H1 (cell line): ENCODE results near the gene MINDY3. TPM values are rescaled to one million over a fixed set of nuclear protein-coding genes. Genes with fewer than 3 reads are reported as not detected.

Experiments
- CTCF ChIA-PET: fragments of 300-600 bp; sonication (Branson Sonifier 250); formaldehyde crosslinking; loops from one replicate; lab custom pipeline; 2021; ENCODE audit not compliant: partially characterized antibody; lab: Charles Lee
- POLR2A ChIA-PET: fragments of 300-600 bp; sonication (Branson Sonifier 250); formaldehyde crosslinking; loops from one replicate; lab custom pipeline; 2021; ENCODE audit warnings: inconsistent platforms; ENCODE audit not compliant: partially characterized antibody; lab: Charles Lee
- DNase-seq, 2 experiments: peaks; one replicate each; pipeline versions ENCODE4 v3.0.0 to v3.0.0-alpha.2; 2010 to 2022; ENCODE audit warnings: low spot score in 2 of 2, low read depth in 1 of 2, mixed read lengths in 1 of 2
- FAIRE-seq: peaks from 2 replicates; lab custom pipeline; 2011; peaks lifted over from hg19 to GRCh38; lab: Jason Lieb, UNC
- H2AFZ ChIP-seq: 2 replicates; pipeline ENCODE4 v1.8.1; 2012; ENCODE audit warnings: low read length, inconsistent platforms
- H2AK5ac ChIP-seq: 2 replicates; pipeline ENCODE4 v1.6.1; 2013; ENCODE audit warnings: low read depth, low read length
- H2BK120ac ChIP-seq: replicated peaks from 2 replicates; pipeline ENCODE3; 2013; ENCODE audit warnings: low read depth, low read length, inconsistent platforms
- H2BK12ac ChIP-seq: 2 replicates; pipeline ENCODE4 v1.6.1; 2013; ENCODE audit warnings: low read depth, low read length
- H2BK15ac ChIP-seq: 2 replicates; pipeline ENCODE4 v1.6.1; 2013; ENCODE audit warnings: low read length
- H2BK20ac ChIP-seq: 2 replicates; pipeline ENCODE4 v1.6.1; 2013; ENCODE audit warnings: low read length
- H2BK5ac ChIP-seq: 2 replicates; pipeline ENCODE4 v1.6.1; 2013; ENCODE audit warnings: low read depth, low read length
- H3K14ac ChIP-seq: 2 replicates; pipeline ENCODE4 v1.6.1; 2013; ENCODE audit warnings: inconsistent platforms; ENCODE audit not compliant: insufficient read length
- H3K18ac ChIP-seq: 2 replicates; pipeline ENCODE4 v1.6.1; 2013; ENCODE audit warnings: low read length; ENCODE audit errors: extremely low read depth
- H3K23ac ChIP-seq: 2 replicates; pipeline ENCODE4 v1.6.1; 2013; ENCODE audit warnings: inconsistent platforms; ENCODE audit not compliant: insufficient read length
- H3K23me2 ChIP-seq: 2 replicates; pipeline ENCODE4 v1.6.1; 2013; ENCODE audit warnings: low read depth, low read length
- H3K27ac ChIP-seq: 2 replicates; pipeline ENCODE4 v1.6.1; 2011; ENCODE audit warnings: low read depth, low read length, inconsistent platforms
- H3K27me3 ChIP-seq, 4 experiments: replicated peaks in 1 of 4; 1 replicate in 1 of 4; 2 replicates in 3 of 4; pipeline versions ENCODE4 v1.6.1 to v1.8.1; 2011 to 2013; ENCODE audit warnings: low read length in 3 of 4, mild to moderate bottlenecking in 3 of 4, inconsistent platforms in 2 of 4, mixed read lengths in 2 of 4, moderate library complexity in 1 of 4; ENCODE audit not compliant: control insufficient read depth in 3 of 4, insufficient read depth in 3 of 4; ENCODE audit errors: extremely low read depth in 1 of 4
- H3K36me3 ChIP-seq, 4 experiments: 2 replicates each; pipeline versions ENCODE4 v1.6.1 to v1.8.1; 2011 to 2013; ENCODE audit warnings: mild to moderate bottlenecking in 4 of 4, low read length in 3 of 4, moderate library complexity in 2 of 4, control low read depth in 1 of 4, inconsistent platforms in 1 of 4; ENCODE audit not compliant: insufficient read depth in 4 of 4, control insufficient read depth in 2 of 4
- H3K4ac ChIP-seq: replicated peaks from 2 replicates; pipeline ENCODE3; 2013; ENCODE audit warnings: low read length, low read depth, mixed read lengths, inconsistent platforms; ENCODE audit not compliant: insufficient read length
- H3K4me1 ChIP-seq, 4 experiments: replicated peaks in 1 of 4; 1 replicate in 1 of 4; 2 replicates in 3 of 4; pipeline versions ENCODE4 v1.6.1 to v1.8.1; 2011 to 2013; ENCODE audit warnings: low read length in 3 of 4, inconsistent platforms in 2 of 4, mixed read lengths in 1 of 4; ENCODE audit not compliant: insufficient read depth in 4 of 4, control insufficient read depth in 3 of 4
- H3K4me2 ChIP-seq, 2 experiments: 2 replicates each; pipeline versions ENCODE4 v1.6.1 to v1.8.1; 2011 to 2013; ENCODE audit warnings: low read depth in 2 of 2, low read length in 2 of 2, control low read depth in 1 of 2, inconsistent platforms in 1 of 2, mild to moderate bottlenecking in 1 of 2; ENCODE audit not compliant: insufficient read depth in 1 of 2
- H3K4me3 ChIP-seq, 4 experiments: fragments of 200-600, 300-600 bp in 1 of 4; sonication (generic), shearing (Covaris generic), sonication (Bioruptor Twin) in 1 of 4; 2 replicates each; pipeline versions ENCODE4 v1.5.1 to v1.8.1; 2011 to 2016; ENCODE audit warnings: low read length in 4 of 4, low read depth in 3 of 4, control low read depth in 2 of 4, inconsistent platforms in 2 of 4, mild to moderate bottlenecking in 2 of 4, mixed read lengths in 1 of 4, moderate library complexity in 1 of 4; ENCODE audit not compliant: insufficient read depth in 2 of 4; ENCODE audit errors: extremely low read depth in 1 of 4
- H3K56ac ChIP-seq: replicated peaks from 2 replicates; pipeline ENCODE3; 2013; ENCODE audit warnings: low read depth, mild to moderate bottlenecking, mixed read lengths, low read length, inconsistent platforms; ENCODE audit not compliant: insufficient read length
- H3K79me1 ChIP-seq: 2 replicates; pipeline ENCODE4 v1.6.1; 2013; ENCODE audit warnings: low read depth, low read length, control low read depth
- H3K79me2 ChIP-seq, 2 experiments: 2 replicates each; pipeline versions ENCODE4 v1.6.1 to v1.8.1; 2012 to 2013; ENCODE audit warnings: low read length in 2 of 2, mild to moderate bottlenecking in 2 of 2, inconsistent platforms in 1 of 2; ENCODE audit not compliant: insufficient read depth in 2 of 2, control insufficient read depth in 1 of 2
- H3K9ac ChIP-seq, 4 experiments: replicated peaks in 1 of 4; 1 replicate in 1 of 4; 2 replicates in 3 of 4; pipeline versions ENCODE4 v1.6.1 to v1.8.1; 2011 to 2013; ENCODE audit warnings: low read depth in 3 of 4, low read length in 3 of 4, control low read depth in 2 of 4, mild to moderate bottlenecking in 2 of 4, moderate library complexity in 2 of 4, inconsistent platforms in 1 of 4; ENCODE audit errors: extremely low read depth in 1 of 4
- H3K9me3 ChIP-seq, 2 experiments: 2 replicates each; pipeline versions ENCODE4 v1.6.1 to v1.8.1; 2012 to 2013; ENCODE audit warnings: mild to moderate bottlenecking in 2 of 2, moderate library complexity in 2 of 2, control low read depth in 1 of 2, inconsistent platforms in 1 of 2, low read depth in 1 of 2, low read length in 1 of 2, mixed read lengths in 1 of 2; ENCODE audit not compliant: insufficient read depth in 2 of 2
- H4K20me1 ChIP-seq, 2 experiments: replicated peaks in 1 of 2; 2 replicates each; pipeline versions ENCODE3 to v1.8.1; 2011 to 2013; ENCODE audit warnings: inconsistent platforms in 2 of 2, low read length in 2 of 2, mild to moderate bottlenecking in 1 of 2; ENCODE audit not compliant: insufficient read depth in 2 of 2, control insufficient read depth in 1 of 2
- H4K5ac ChIP-seq: 2 replicates; pipeline ENCODE4 v1.6.1; 2013; ENCODE audit warnings: low read length, low read depth, mixed read lengths, inconsistent platforms; ENCODE audit not compliant: insufficient read length
- H4K8ac ChIP-seq: 2 replicates; pipeline ENCODE4 v1.8.0; 2013; ENCODE audit warnings: mild to moderate bottlenecking, moderate library complexity, low read length, inconsistent platforms; ENCODE audit not compliant: insufficient read depth; ENCODE audit errors: extremely low read depth
- H4K91ac ChIP-seq: replicated peaks from 2 replicates; pipeline ENCODE3; 2013; ENCODE audit warnings: low read length, mixed read lengths, inconsistent platforms; ENCODE audit not compliant: insufficient read length
- BCL11A ChIP-seq, 2 experiments: IDR thresholded peaks; one replicate each; pipeline ENCODE4 v1.6.1; 2011; ENCODE audit warnings: low read depth in 2 of 2, low read length in 2 of 2, mild to moderate bottlenecking in 2 of 2
- CTCF ChIP-seq, 3 experiments: IDR thresholded peaks; 1 replicate in 2 of 3; 2 replicates in 1 of 3; pipeline versions ENCODE4 v1.5.1 to v1.6.1; 2011; ENCODE audit warnings: low read length in 3 of 3, mild to moderate bottlenecking in 3 of 3, inconsistent platforms in 2 of 3, low read depth in 1 of 3, moderate library complexity in 1 of 3; ENCODE audit not compliant: insufficient read depth in 1 of 3; ENCODE audit errors: control extremely low read depth in 1 of 3
- EGR1 ChIP-seq: IDR thresholded peaks from 2 replicates; pipeline ENCODE4 v1.6.1; 2011; ENCODE audit warnings: low read depth, low read length, borderline replicate concordance
- GABPA ChIP-seq: IDR thresholded peaks from 2 replicates; pipeline ENCODE4 v1.6.1; 2011; ENCODE audit warnings: mild to moderate bottlenecking, low read length, moderate library complexity, borderline replicate concordance; ENCODE audit not compliant: insufficient read depth
- MAFK ChIP-seq: IDR thresholded peaks from 2 replicates; pipeline ENCODE4 v1.6.1; 2012; ENCODE audit warnings: low read depth, mild to moderate bottlenecking, improper control_type of control experiment, low read length
- PHF8 ChIP-seq: fragments of 200-600 bp; sonication (generic); conservative IDR thresholded peaks from 2 replicates; pipeline ENCODE4 v1.7.1; 2012; ENCODE audit warnings: low read depth, mild to moderate bottlenecking, inconsistent platforms, low read length, moderate library complexity
- POLR2A ChIP-seq, 2 experiments: IDR thresholded peaks; 1 replicate in 1 of 2; 2 replicates in 1 of 2; pipeline ENCODE4 v1.6.1; 2011; ENCODE audit warnings: low read depth in 2 of 2, low read length in 2 of 2, mild to moderate bottlenecking in 2 of 2; ENCODE audit errors: control extremely low read depth in 1 of 2
- SRF ChIP-seq: IDR thresholded peaks from 2 replicates; pipeline ENCODE4 v1.6.1; 2011; ENCODE audit warnings: mild to moderate bottlenecking, low read depth, low read length, moderate library complexity
- SUZ12 ChIP-seq: fragments of 200-600 bp; sonication (generic); IDR thresholded peaks from 2 replicates; pipeline ENCODE4 v1.6.1; 2012; ENCODE audit warnings: mild to moderate bottlenecking, inconsistent platforms, low read length, moderate library complexity, mixed read lengths
- TAF1 ChIP-seq: IDR thresholded peaks from 2 replicates; pipeline ENCODE4 v1.6.1; 2011; ENCODE audit warnings: mild to moderate bottlenecking, low read depth, low read length
- TBP ChIP-seq: IDR thresholded peaks from 2 replicates; pipeline ENCODE4 v1.6.1; 2011; ENCODE audit warnings: low read depth, low read length, improper control_type of control experiment
- ZNF274 ChIP-seq: IDR thresholded peaks from 2 replicates; pipeline ENCODE4 v1.7.0; 2012; ENCODE audit warnings: low read length, borderline replicate concordance; ENCODE audit errors: extremely low read depth
- WGBS, 2 experiments: shearing (Covaris generic) in 1 of 2; methylation state at CpG; one replicate each; pipeline versions ENCODE4 v1.1.6 to v1.1.7; 2013 to 2015; ENCODE audit warnings: low lambda C conversion rate in 2 of 2, mixed read lengths in 2 of 2, inconsistent platforms in 1 of 2, low coverage in 1 of 2, missing lambda C conversion rate in 1 of 2; ENCODE audit not compliant: insufficient replicate concordance in 2 of 2, insufficient coverage in 1 of 2, insufficient read length in 1 of 2; ENCODE audit errors: extremely low coverage in 1 of 2, missing lambda C conversion rate in 1 of 2; 5-methylcytosine and 5-hydroxymethylcytosine counted together
- polyA plus RNA-seq, 7 experiments: library from polyadenylated mRNA; depleted of rRNA in 3 of 7; stranded (reverse) in 5 of 7; unstranded in 2 of 7; fragments of >200 nt in 5 of 7; fragments of 200-250 nt in 2 of 7; gene quantifications; 1 replicate in 5 of 7; 2 replicates in 1 of 7; 4 replicates in 1 of 7; pipeline versions ENCODE4 v1.2.1 to v1.2.3, GENCODE V29; 2011 to 2013; ENCODE audit warnings: missing spikeins in 2 of 7, mixed read lengths in 2 of 7
- total RNA-seq: library from RNA; stranded (reverse); fragmentation: NEBNext Ultra II Directional; extraction: Animal tissue kit (Norgen Biotek cat#: 25700); gene quantifications from 2 replicates; pipeline ENCODE4 v1.2.1, GENCODE V29; 2021

Gene MINDY3
- total and polyA plus RNA-seq, 2 of the 8 experiments (the other 6 are each of a cell fraction or from before 2014, with no cell fraction given): 4.6 to 13.6 TPM

GRCh38 chr10:15796098-15796759, 64.1 kb downstream of the MINDY3 start:
- Histone ChIP-seq H3K4me1 (no peaks in the 10 kb centered on the region), H2BK20ac (no peak overlapping the region), H3K14ac (no peak overlapping the region), H2AFZ (no peak overlapping the region), H4K91ac (no peak overlapping the region), H3K23ac (no peak overlapping the region), H3K56ac (no peak overlapping the region), H2BK5ac (no peak overlapping the region), H3K23me2 (no peaks in the 10 kb centered on the region), H3K4ac (no peak overlapping the region), H3K4me2 (no peak overlapping the region), H2AK5ac (no peak overlapping the region), H3K18ac (no peak overlapping the region), H3K79me1 (no peaks in the 10 kb centered on the region), H4K20me1 (no peaks in the 10 kb centered on the region), H3K79me2 (no peaks in the 10 kb centered on the region), H3K27ac (no peak overlapping the region), H4K5ac (no peak overlapping the region), H3K36me3 (no peaks in the 10 kb centered on the region), H3K4me3 (no peak overlapping the region), H4K8ac (no peak overlapping the region), H3K9ac (no peak overlapping the region), H3K27me3 (no peaks in the 10 kb centered on the region), H2BK15ac (no peak overlapping the region), H2BK12ac (no peak overlapping the region), H2BK120ac (no peak overlapping the region), H3K9me3 (no peaks in the 10 kb centered on the region)
- DNase-seq: no peak
- WGBS, 2 experiments: 81% methylated on average over 5 of the region's 5 CpGs; no CpG with 5 or more reads in 1 of the 2 experiments
- POLR2A ChIA-PET: no interaction called here
- no peak for FAIRE-seq
- CTCF ChIA-PET: interaction anchor here (0.6 to 1.2 kb wide), 2 partner anchors 76 to 1033 kb away, joined by 3 to 4 read pairs; partner anchors contain the start of gene ITGA8
- TF ChIP-seq SUZ12 (no peak), MAFK (no peak), ZNF274 (no peak), TBP (no peak), CTCF (IDR thresholded peaks at IDR 0.05; ENCODE audit: control extremely low read depth in 1 of 3, insufficient read depth in 1 of 3, low read depth in 1 of 3, low read length in 3 of 3) (no peak), BCL11A (IDR thresholded peaks at IDR 0.05; ENCODE audit: low read depth in 2 of 2, low read length in 2 of 2) (no peak), PHF8 (no peak), EGR1 (no peak), POLR2A (IDR thresholded peaks at IDR 0.05; ENCODE audit: control extremely low read depth in 1 of 2, low read depth in 2 of 2, low read length in 2 of 2) (no peak), TAF1 (no peak), GABPA (no peak), SRF (no peak)
